NT2/D1 (cell line): Measurements from ENCODE around the gene STMP1.

ENCODE experiments used
- DNase-seq: peaks from one replicate; pipeline ENCODE4 v3.0.0-alpha.2; 2011; ENCODE audit warnings: low read depth, low spot score
- H3K27me3 ChIP-seq: 2 replicates; pipeline ENCODE4 v1.6.0; 2011; ENCODE audit warnings: mild to moderate bottlenecking; ENCODE audit not compliant: insufficient read length, insufficient read depth
- H3K36me3 ChIP-seq: 2 replicates; pipeline ENCODE4 v1.6.1; 2011; ENCODE audit warnings: mild to moderate bottlenecking, low read length, mixed read lengths; ENCODE audit not compliant: insufficient read depth, insufficient read length
- H3K4me1 ChIP-seq: 2 replicates; pipeline ENCODE4 v1.5.1; 2011; ENCODE audit not compliant: insufficient read depth, insufficient read length
- H3K4me3 ChIP-seq: 2 replicates; pipeline ENCODE4 v1.5.1; 2011; ENCODE audit warnings: low read depth; ENCODE audit not compliant: insufficient read length
- H3K9ac ChIP-seq: 2 replicates; pipeline ENCODE4 v1.6.0; 2011; ENCODE audit warnings: low read depth; ENCODE audit not compliant: insufficient read length
- H3K9me3 ChIP-seq: 2 replicates; pipeline ENCODE4 v1.5.1; 2011; ENCODE audit warnings: mild to moderate bottlenecking, low read length; ENCODE audit not compliant: insufficient read depth
- SUZ12 ChIP-seq: IDR thresholded peaks from 2 replicates; pipeline ENCODE4 v1.6.1; 2011; ENCODE audit not compliant: insufficient read length, insufficient read depth; ENCODE audit errors: extremely low read depth
- YY1 ChIP-seq: IDR thresholded peaks from 2 replicates; pipeline ENCODE4 v1.6.1; 2011; ENCODE audit not compliant: insufficient read length, insufficient read depth
- ZNF274 ChIP-seq: IDR thresholded peaks from 2 replicates; pipeline ENCODE4 v1.6.1; 2011; ENCODE audit warnings: mild to moderate bottlenecking, low read depth, low read length

Gene STMP1

GRCh38 chr7:135717693-135718092 is 55.4 kb downstream of the STMP1 start:
- no peak overlapping the region for H3K9ac ChIP-seq
- no peaks in the 10 kb centered on the region for H3K36me3 ChIP-seq
- no peak for DNase-seq
- H3K9me3 ChIP-seq: no peaks in the 10 kb centered on the region
- no peaks in the 10 kb centered on the region for H3K27me3 ChIP-seq
- no peak for TF ChIP-seq SUZ12
- no peak for TF ChIP-seq ZNF274
- TF ChIP-seq YY1: no peak
- no peak overlapping the region for H3K4me3 ChIP-seq
- H3K4me1 ChIP-seq: no peaks in the 10 kb centered on the region

- TF ChIP-seq SUZ12 (no peak), ZNF274 (no peak), YY1 (no peak)
- Histone ChIP-seq H3K27me3 (no peaks in the 10 kb centered on the region), H3K36me3 (no peaks in the 10 kb centered on the region), H3K4me3 (no peak overlapping the region), H3K9me3 (no peaks in the 10 kb centered on the region), H3K9ac (no peak overlapping the region), H3K4me1 (no peaks in the 10 kb centered on the region)
- DNase-seq: no peak
Observed at GRCh38 chr7:135718219-135718618, 55.9 kb downstream of the STMP1 start.

DNA sequence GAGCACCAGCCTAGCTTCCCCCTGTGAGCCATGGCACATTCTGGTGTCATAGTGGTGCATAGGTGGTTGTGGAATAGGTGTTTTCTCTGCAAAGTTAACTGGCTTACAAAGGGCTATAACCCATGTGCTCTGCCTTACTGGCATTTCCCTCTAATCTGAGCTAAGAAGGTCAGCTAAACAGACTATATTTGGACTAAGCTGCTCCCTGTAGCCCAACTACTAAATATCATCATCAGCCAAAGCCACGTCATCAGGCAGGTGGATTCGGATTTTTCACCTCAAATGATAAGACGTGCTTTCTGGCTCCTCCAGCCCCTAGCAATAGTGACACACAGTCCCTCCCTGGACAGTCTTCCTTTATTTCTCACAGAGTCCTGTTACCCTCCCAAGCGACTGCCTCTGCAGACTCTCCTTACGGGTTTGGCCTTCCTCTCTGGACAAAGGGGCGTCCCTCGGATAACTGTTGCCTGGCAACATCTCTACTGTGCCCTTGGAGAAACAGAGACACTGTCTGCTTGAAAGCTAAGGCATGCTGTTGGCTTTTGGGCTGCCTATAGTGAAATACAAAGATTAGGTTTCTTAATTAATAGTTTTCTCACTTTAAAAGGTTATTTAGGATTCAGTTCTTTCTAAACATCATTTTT is 56.6 kb downstream of the STMP1 start:
- Histone ChIP-seq H3K27me3 (no peaks in the 10 kb centered on the region), H3K9ac (no peak overlapping the region), H3K4me1 (no peaks in the 10 kb centered on the region), H3K4me3 (no peak overlapping the region), H3K9me3 (no peaks in the 10 kb centered on the region), H3K36me3 (no peaks in the 10 kb centered on the region)
- TF ChIP-seq ZNF274 (no peak), SUZ12 (no peak), YY1 (no peak)
- no peak for DNase-seq

GRCh38 chr7:135719688-135720087 is 57.4 kb downstream of the STMP1 start:
- H3K27me3 ChIP-seq: no peaks in the 10 kb centered on the region
- no peak for TF ChIP-seq YY1
- TF ChIP-seq ZNF274: no peak
- TF ChIP-seq SUZ12: no peak

GRCh38 chr7:135721198-135721820 is 59.0 kb downstream of the STMP1 start:
- Histone ChIP-seq H3K36me3 (no peaks in the 10 kb centered on the region), H3K4me1 (no peaks in the 10 kb centered on the region), H3K27me3 (no peaks in the 10 kb centered on the region), H3K4me3 (no peak overlapping the region), H3K9ac (no peak overlapping the region), H3K9me3 (no peaks in the 10 kb centered on the region)
- no peak for DNase-seq
- no peak for TF ChIP-seq YY1
- no peak for TF ChIP-seq SUZ12
- TF ChIP-seq ZNF274: no peak

More at GRCh38 chr7:135719688-135720087, 57.4 kb downstream of the STMP1 start:
- no peaks in the 10 kb centered on the region for H3K4me1 ChIP-seq
- H3K4me3 ChIP-seq: no peak overlapping the region
- no peak for DNase-seq
- no peaks in the 10 kb centered on the region for H3K36me3 ChIP-seq
- H3K9me3 ChIP-seq: no peaks in the 10 kb centered on the region
- no peak overlapping the region for H3K9ac ChIP-seq

GRCh38 chr7:135723411-135723810 is 61.1 kb downstream of the STMP1 start:
- TF ChIP-seq SUZ12 (no peak), YY1 (no peak), ZNF274 (no peak)
- no peak overlapping the region for H3K4me3 ChIP-seq
- H3K27me3 ChIP-seq: no peaks in the 10 kb centered on the region
- no peak for DNase-seq
- no peaks in the 10 kb centered on the region for H3K9me3 ChIP-seq
- no peaks in the 10 kb centered on the region for H3K36me3 ChIP-seq
- H3K4me1 ChIP-seq: no peaks in the 10 kb centered on the region
- H3K9ac ChIP-seq: no peak overlapping the region
